ENCODE results near the gene SLC28A1.
"Not testable (repeated sequence)": the region's sequence is repeated elsewhere in the genome, so short reads cannot be mapped to it uniquely, and the experiment has no call there.

Gene SLC28A1

GRCh38 chr15:84985158-84985557, 100.7 kb downstream of the SLC28A1 start:
- no peak overlapping the region for H3K27ac ChIP-seq (ENCODE audit: low read depth, low read length)
- H3K27me3 ChIP-seq (ENCODE audit: low read length): no peaks in the 10 kb centered on the region
- H3K9ac ChIP-seq (ENCODE audit: low read length): no peak overlapping the region
- H3K9me3 ChIP-seq (ENCODE audit: insufficient read depth, low read length): no peaks in the 10 kb centered on the region
- peaks cover 5% of the 10 kb centered on the region; the same call in 1 of the 2 replicates for H4K20me1 ChIP-seq (ENCODE audit: low read depth, low read length)
- H3F3A ChIP-seq (ENCODE audit: insufficient read depth): peaks cover 9% of the 10 kb centered on the region
- no peak overlapping the region for H2AFZ ChIP-seq (ENCODE audit: low read depth, low read length, severe bottlenecking)
- H3K9me2 ChIP-seq (replicated peaks; ENCODE audit: insufficient read depth, low read length): no peaks in the 10 kb centered on the region
- H3K36me3 ChIP-seq (ENCODE audit: low read length): no peaks in the 10 kb centered on the region
- no peaks in the 10 kb centered on the region for H3K79me2 ChIP-seq (ENCODE audit: insufficient read depth, low read length)
- TF ChIP-seq, protein P1, sequence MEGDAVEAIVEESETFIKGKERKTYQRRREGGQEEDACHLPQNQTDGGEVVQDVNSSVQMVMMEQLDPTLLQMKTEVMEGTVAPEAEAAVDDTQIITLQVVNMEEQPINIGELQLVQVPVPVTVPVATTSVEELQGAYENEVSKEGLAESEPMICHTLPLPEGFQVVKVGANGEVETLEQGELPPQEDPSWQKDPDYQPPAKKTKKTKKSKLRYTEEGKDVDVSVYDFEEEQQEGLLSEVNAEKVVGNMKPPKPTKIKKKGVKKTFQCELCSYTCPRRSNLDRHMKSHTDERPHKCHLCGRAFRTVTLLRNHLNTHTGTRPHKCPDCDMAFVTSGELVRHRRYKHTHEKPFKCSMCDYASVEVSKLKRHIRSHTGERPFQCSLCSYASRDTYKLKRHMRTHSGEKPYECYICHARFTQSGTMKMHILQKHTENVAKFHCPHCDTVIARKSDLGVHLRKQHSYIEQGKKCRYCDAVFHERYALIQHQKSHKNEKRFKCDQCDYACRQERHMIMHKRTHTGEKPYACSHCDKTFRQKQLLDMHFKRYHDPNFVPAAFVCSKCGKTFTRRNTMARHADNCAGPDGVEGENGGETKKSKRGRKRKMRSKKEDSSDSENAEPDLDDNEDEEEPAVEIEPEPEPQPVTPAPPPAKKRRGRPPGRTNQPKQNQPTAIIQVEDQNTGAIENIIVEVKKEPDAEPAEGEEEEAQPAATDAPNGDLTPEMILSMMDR (IDR thresholded peaks at IDR 0.05; ENCODE audit: insufficient read depth, low read length, poor library complexity, severe bottlenecking): no peak
- TF ChIP-seq EZH2phosphoT487 (conservative IDR thresholded peaks at IDR 0.05; ENCODE audit: low read length): no peak
- H3K4me3 ChIP-seq (ENCODE audit: insufficient read depth, low read length, poor library complexity, severe bottlenecking): no peak overlapping the region
- no peak overlapping the region for H3K4me2 ChIP-seq (ENCODE audit: low read depth, low read length, poor library complexity, severe bottlenecking)

GRCh38 chr15:84987351-84987750, 102.9 kb downstream of the SLC28A1 start:
- peaks cover 16% of the 10 kb centered on the region; the same call in 1 of the 2 replicates for H4K20me1 ChIP-seq (ENCODE audit: low read depth, low read length)
- H3K4me2 ChIP-seq (ENCODE audit: low read depth, low read length, poor library complexity, severe bottlenecking); H3K79me2 ChIP-seq (ENCODE audit: insufficient read depth, low read length); H2AFZ ChIP-seq (ENCODE audit: low read depth, low read length, severe bottlenecking); H3F3A ChIP-seq (ENCODE audit: insufficient read depth); H3K9me2 ChIP-seq (replicated peaks; ENCODE audit: insufficient read depth, low read length); H3K9ac ChIP-seq (ENCODE audit: low read length); H3K4me3 ChIP-seq (ENCODE audit: insufficient read depth, low read length, poor library complexity, severe bottlenecking); H3K9me3 ChIP-seq (ENCODE audit: insufficient read depth, low read length); H3K36me3 ChIP-seq (ENCODE audit: low read length); H3K27ac ChIP-seq (ENCODE audit: low read depth, low read length); H3K27me3 ChIP-seq (ENCODE audit: low read length): not testable (repeated sequence)

GRCh38 chr15:84987949-84988624, 103.6 kb downstream of the SLC28A1 start:
- Histone ChIP-seq H3K4me2 (ENCODE audit: low read depth, low read length, poor library complexity, severe bottlenecking) (no peak overlapping the region), H3F3A (ENCODE audit: insufficient read depth) (peaks cover under 1% of the 10 kb centered on the region; the same call in 1 of the 2 replicates), H3K4me3 (ENCODE audit: insufficient read depth, low read length, poor library complexity, severe bottlenecking) (no peak overlapping the region), H3K27me3 (ENCODE audit: low read length) (no peaks in the 10 kb centered on the region), H3K27ac (ENCODE audit: low read depth, low read length) (no peak overlapping the region), H3K9me3 (ENCODE audit: insufficient read depth, low read length) (no peaks in the 10 kb centered on the region), H3K9ac (ENCODE audit: low read length) (no peak overlapping the region), H2AFZ (ENCODE audit: low read depth, low read length, severe bottlenecking) (no peak overlapping the region), H3K9me2 (replicated peaks; ENCODE audit: insufficient read depth, low read length) (no peaks in the 10 kb centered on the region), H3K79me2 (ENCODE audit: insufficient read depth, low read length) (no peaks in the 10 kb centered on the region), H4K20me1 (ENCODE audit: low read depth, low read length) (peaks cover 16% of the 10 kb centered on the region; the same call in 1 of the 2 replicates), H3K36me3 (ENCODE audit: low read length) (no peaks in the 10 kb centered on the region)
- TF ChIP-seq, protein P1 (IDR thresholded peaks at IDR 0.05; ENCODE audit: insufficient read depth, low read length, poor library complexity, severe bottlenecking): no peak
- TF ChIP-seq EZH2phosphoT487 (conservative IDR thresholded peaks at IDR 0.05; ENCODE audit: low read length): no peak

DNA sequence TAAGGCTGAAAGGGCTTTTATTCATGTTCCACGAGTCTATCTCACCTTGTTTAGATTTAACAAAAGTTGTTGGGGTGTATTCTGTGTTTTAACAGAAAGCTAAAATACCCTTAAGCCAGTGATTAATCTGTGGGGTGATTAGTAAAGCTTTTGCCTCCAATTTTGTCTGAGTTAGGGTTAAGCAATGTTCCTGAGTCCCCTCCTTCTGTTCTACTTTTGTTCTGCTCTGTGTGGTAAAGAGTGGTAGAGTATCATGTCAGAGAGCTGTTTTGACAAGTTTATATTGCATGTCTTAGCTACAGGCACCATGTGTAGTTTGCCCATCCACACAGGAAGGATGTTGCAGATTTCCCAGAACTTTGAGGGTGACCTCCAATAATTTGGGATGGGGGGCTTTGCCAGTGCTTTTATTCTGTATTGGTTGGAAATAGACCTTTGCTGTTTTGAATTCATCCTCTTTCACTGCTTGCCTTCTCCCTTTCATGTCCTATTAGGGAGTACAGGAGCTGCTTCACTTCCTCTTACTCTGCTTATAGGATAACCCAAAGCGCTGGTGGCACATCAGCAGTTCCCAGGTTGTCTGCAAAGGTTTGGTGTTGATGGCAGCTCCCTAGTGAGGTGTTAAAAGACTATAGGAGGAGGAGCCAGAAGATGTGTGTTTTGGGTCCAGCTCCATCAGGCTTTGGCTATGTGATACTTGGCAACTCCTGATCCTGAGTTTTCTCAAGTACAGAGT, 104.6 kb downstream of the SLC28A1 start:
- no peak overlapping the region for H3K4me3 ChIP-seq (ENCODE audit: insufficient read depth, low read length, poor library complexity, severe bottlenecking)
- no peaks in the 10 kb centered on the region for H3K9me3 ChIP-seq (ENCODE audit: insufficient read depth, low read length)
- H2AFZ ChIP-seq (ENCODE audit: low read depth, low read length, severe bottlenecking): no peak overlapping the region
- H3K27ac ChIP-seq (ENCODE audit: low read depth, low read length): no peak overlapping the region
- peaks cover 18% of the 10 kb centered on the region; the same call in 1 of the 2 replicates for H4K20me1 ChIP-seq (ENCODE audit: low read depth, low read length)
- no peaks in the 10 kb centered on the region for H3F3A ChIP-seq (ENCODE audit: insufficient read depth)
- no peaks in the 10 kb centered on the region for H3K9me2 ChIP-seq (replicated peaks; ENCODE audit: insufficient read depth, low read length)
- TF ChIP-seq, protein P1 (IDR thresholded peaks at IDR 0.05; ENCODE audit: insufficient read depth, low read length, poor library complexity, severe bottlenecking): no peak
- no peak for TF ChIP-seq EZH2phosphoT487 (conservative IDR thresholded peaks at IDR 0.05; ENCODE audit: low read length)
- H3K9ac ChIP-seq (ENCODE audit: low read length): no peak overlapping the region
- no peaks in the 10 kb centered on the region for H3K36me3 ChIP-seq (ENCODE audit: low read length)
- H3K79me2 ChIP-seq (ENCODE audit: insufficient read depth, low read length): no peaks in the 10 kb centered on the region
- no peak overlapping the region for H3K4me2 ChIP-seq (ENCODE audit: low read depth, low read length, poor library complexity, severe bottlenecking)
- H3K27me3 ChIP-seq (ENCODE audit: low read length): no peaks in the 10 kb centered on the region

All from SU-DHL-6 (cell line).